ENCODE data around the gene ACTR1A. TPM values are rescaled to one million over a fixed set of nuclear protein-coding genes. Genes with fewer than 3 reads are reported as not detected.

The ACTR1A gene
- total and polyA plus RNA-seq, 4 experiments from 2014 or later, result 54.9 to 72.3 (median 65.0) TPM

- POLR2A ChIA-PET (ENCODE audit: partially characterized antibody), result no interaction called here
- no peak overlapping the region for H3K4me3 ChIP-seq (ENCODE audit: low read length in 2 of 2)
- Mint-ChIP-seq H3K27me3 (no peaks in the 10 kb centered on the region), H3K27ac (no peak overlapping the region), H3K36me3 (peaks cover 0 to 8% of the 10 kb centered on the region in 2 donors), H3K4me1 (peaks cover 3 to 11% (median 7%) of the 10 kb centered on the region in 4 donors), H3K4me3 (no peak overlapping the region), H3K9me3 (no peaks in the 10 kb centered on the region)
- DNase-seq, result no peak
- no peak overlapping the region for H3K27ac ChIP-seq (ENCODE audit: low read depth, low read length)
- no peaks in the 10 kb centered on the region for H3K36me3 ChIP-seq (ENCODE audit: insufficient read depth, low read length)
- intact Hi-C loops (cut with micrococcal nuclease), result no loop called here
- no peaks in the 10 kb centered on the region for H3K4me1 ChIP-seq (ENCODE audit: insufficient read depth, low read length)
- H3K27me3 ChIP-seq (ENCODE audit: insufficient read depth, low read length), result no peaks in the 10 kb centered on the region
- no peaks in the 10 kb centered on the region for H3K9me3 ChIP-seq (ENCODE audit: control insufficient read depth in 1 of 2, low read length in 2 of 2)
- CTCF ChIA-PET (ENCODE audit: partially characterized antibody), result no interaction called here
These were observed 35.2 kb downstream of the ACTR1A start for GRCh38 chr10:102467318-102467717.

GRCh38 chr10:102465466-102465865, 37.0 kb downstream of the ACTR1A start:
- Mint-ChIP-seq H3K9me3 (no peaks in the 10 kb centered on the region), H3K27me3 (no peaks in the 10 kb centered on the region), H3K36me3 (peaks cover 0 to 8% of the 10 kb centered on the region in 2 donors), H3K4me1 (peaks cover 15 to 28% (median 23%) of the 10 kb centered on the region in 4 donors), H3K27ac (no peak overlapping the region), H3K4me3 (no peak overlapping the region)
- CTCF ChIA-PET (ENCODE audit: partially characterized antibody), result interaction anchor here (0.6 kb wide), 1 partner anchor 312 kb away, joined by 3 read pairs; no protein-coding TSS in a partner anchor
- Histone ChIP-seq H3K9me3 (ENCODE audit: control insufficient read depth in 1 of 2, low read length in 2 of 2) (no peaks in the 10 kb centered on the region), H3K27me3 (ENCODE audit: insufficient read depth, low read length) (no peaks in the 10 kb centered on the region), H3K4me3 (ENCODE audit: low read length in 2 of 2) (no peak overlapping the region), H3K4me1 (ENCODE audit: insufficient read depth, low read length) (peaks cover 16% of the 10 kb centered on the region), H3K36me3 (ENCODE audit: insufficient read depth, low read length) (no peaks in the 10 kb centered on the region), H3K27ac (ENCODE audit: low read depth, low read length) (no peak overlapping the region)
- DNase-seq, result no peak
- intact Hi-C loops (cut with micrococcal nuclease), result no loop called here
- POLR2A ChIA-PET (ENCODE audit: partially characterized antibody), result no interaction called here

- no peak overlapping the region for H3K4me3 ChIP-seq (ENCODE audit: low read length in 2 of 2)
- H3K36me3 ChIP-seq (ENCODE audit: insufficient read depth, low read length), result no peaks in the 10 kb centered on the region
- H3K27ac ChIP-seq (ENCODE audit: low read depth, low read length), result no peak overlapping the region
- Mint-ChIP-seq H3K4me1 (peaks cover 16 to 38% (median 23%) of the 10 kb centered on the region in 4 donors), H3K4me3 (no peak overlapping the region), H3K9me3 (peaks cover 0 to 2% (median 0%) of the 10 kb centered on the region in 8 donors), H3K27ac (no peak overlapping the region), H3K27me3 (no peaks in the 10 kb centered on the region), H3K36me3 (peaks cover 0 to 3% of the 10 kb centered on the region in 2 donors)
- peaks cover 16% of the 10 kb centered on the region for H3K4me1 ChIP-seq (ENCODE audit: insufficient read depth, low read length)
- CTCF ChIA-PET (ENCODE audit: partially characterized antibody), result interaction anchor here (1.5 kb wide), 1 partner anchor 16 kb away, joined by 4 read pairs; no protein-coding TSS in a partner anchor
- H3K9me3 ChIP-seq (ENCODE audit: control insufficient read depth in 1 of 2, low read length in 2 of 2), result no peaks in the 10 kb centered on the region
- DNase-seq, result no peak
- H3K27me3 ChIP-seq (ENCODE audit: insufficient read depth, low read length), result no peaks in the 10 kb centered on the region
- intact Hi-C loops (cut with micrococcal nuclease), result loop anchor here (5.0 kb wide), 1 partner anchor 332 kb away; the partner anchor contains the start of gene PPRC1
- POLR2A ChIA-PET (ENCODE audit: partially characterized antibody), result interaction anchor here (4.5 to 5.6 kb wide), 2 partner anchors 13 to 69 kb away, joined by 31 to 126 read pairs; partner anchors contain the start of genes C10orf95 and NFKB2
These were observed 38.5 kb downstream of the ACTR1A start for GRCh38 chr10:102463983-102464382.

- Mint-ChIP-seq H3K4me1 (peaks cover 16 to 38% (median 23%) of the 10 kb centered on the region in 4 donors), H3K27ac (peak overlapping the region in 3 of 7 donors; percentile 54 to 79 (median 61)), H3K36me3 (peaks cover 2 to 3% of the 10 kb centered on the region in 2 donors), H3K4me3 (peak overlapping the region in 7 of 8 donors; percentile 3 to 95 (median 89)), H3K27me3 (no peaks in the 10 kb centered on the region), H3K9me3 (peaks cover 0 to 2% (median 0%) of the 10 kb centered on the region in 8 donors)
- intact Hi-C loops (cut with micrococcal nuclease), result loop anchor here (5.0 kb wide), 1 partner anchor 330 kb away; the partner anchor contains the start of gene PPRC1
- DNase-seq, result no peak
- Histone ChIP-seq H3K9me3 (ENCODE audit: control insufficient read depth in 1 of 2, low read length in 2 of 2) (no peaks in the 10 kb centered on the region), H3K36me3 (ENCODE audit: insufficient read depth, low read length) (no peaks in the 10 kb centered on the region), H3K4me1 (ENCODE audit: insufficient read depth, low read length) (peaks cover 16% of the 10 kb centered on the region), H3K27ac (ENCODE audit: low read depth, low read length) (no peak overlapping the region), H3K4me3 (ENCODE audit: low read length in 2 of 2) (no peak overlapping the region), H3K27me3 (ENCODE audit: insufficient read depth, low read length) (no peaks in the 10 kb centered on the region)
- POLR2A ChIA-PET (ENCODE audit: partially characterized antibody), result interaction anchor here (1.1 to 5.6 kb wide), 8 partner anchors 11 to 68 kb away, joined by 3 to 126 read pairs (median 14); partner anchors contain the start of genes C10orf95, CUEDC2, FBXL15 and NFKB2
- CTCF ChIA-PET (ENCODE audit: partially characterized antibody), result interaction anchor here (1.5 to 3.6 kb wide), 5 partner anchors 12 to 121 kb away, joined by 4 to 22 read pairs (median 7); partner anchors contain the start of gene C10orf95
These were observed 39.9 kb downstream of the ACTR1A start for GRCh38 chr10:102462512-102463054.

GRCh38 chr10:102461187-102462054, 41.1 kb downstream of the ACTR1A start:
- Mint-ChIP-seq H3K27me3 (no peaks in the 10 kb centered on the region), H3K4me1 (peaks cover 16 to 38% (median 23%) of the 10 kb centered on the region in 4 donors), H3K4me3 (peak overlapping the region; percentile 83 to 95 (median 90)), H3K36me3 (peaks cover 2 to 3% of the 10 kb centered on the region in 2 donors), H3K27ac (peak overlapping the region; percentile 75 to 95 (median 87)), H3K9me3 (peaks cover 0 to 2% (median 0%) of the 10 kb centered on the region in 8 donors)
- Histone ChIP-seq H3K27me3 (ENCODE audit: insufficient read depth, low read length) (no peaks in the 10 kb centered on the region), H3K36me3 (ENCODE audit: insufficient read depth, low read length) (no peaks in the 10 kb centered on the region), H3K9me3 (ENCODE audit: control insufficient read depth in 1 of 2, low read length in 2 of 2) (no peaks in the 10 kb centered on the region), H3K4me3 (ENCODE audit: low read length in 2 of 2) (peak overlapping the region; percentile 52 to 85), H3K4me1 (ENCODE audit: insufficient read depth, low read length) (peaks cover 16% of the 10 kb centered on the region), H3K27ac (ENCODE audit: low read depth, low read length) (peak overlapping the region; percentile 70)
- intact Hi-C loops (cut with micrococcal nuclease), result loop anchor here (1.0 to 5.0 kb wide), 7 partner anchors 11 to 329 kb away; partner anchors contain the start of genes ACTR1A, CUEDC2, GBF1 and PPRC1
- POLR2A ChIA-PET (ENCODE audit: partially characterized antibody), result interaction anchor here (0.8 to 5.6 kb wide), 14 partner anchors 10 to 231 kb away, joined by 3 to 126 read pairs (median 4); partner anchors contain the start of genes ACTR1A, C10orf95, CUEDC2 and FBXL15
- DNase-seq, result peak; percentile 90 to 91 (median 91)
- CTCF ChIA-PET (ENCODE audit: partially characterized antibody), result interaction anchor here (0.7 to 3.6 kb wide), 8 partner anchors 8 to 122 kb away, joined by 3 to 22 read pairs (median 7); partner anchors contain the start of genes C10orf95, CUEDC2 and NFKB2

GRCh38 chr10:102460836-102461186, 41.7 kb downstream of the ACTR1A start:
- intact Hi-C loops (cut with micrococcal nuclease), result loop anchor here (1.0 to 5.0 kb wide), 7 partner anchors 11 to 329 kb away; partner anchors contain the start of genes ACTR1A, CUEDC2, GBF1 and PPRC1
- no peak for DNase-seq
- POLR2A ChIA-PET (ENCODE audit: partially characterized antibody), result interaction anchor here (1.2 to 5.6 kb wide), 11 partner anchors 10 to 230 kb away, joined by 3 to 126 read pairs (median 10); partner anchors contain the start of genes ACTR1A, C10orf95, CUEDC2 and FBXL15
- H3K36me3 Mint-ChIP-seq, result peaks cover 2 to 4% of the 10 kb centered on the region in 2 donors
- peak overlapping the region; percentile 69 to 95 (median 84) for H3K27ac Mint-ChIP-seq
- Histone ChIP-seq H3K36me3 (ENCODE audit: insufficient read depth, low read length) (no peaks in the 10 kb centered on the region), H3K9me3 (ENCODE audit: control insufficient read depth in 1 of 2, low read length in 2 of 2) (no peaks in the 10 kb centered on the region), H3K27ac (ENCODE audit: low read depth, low read length) (peak overlapping the region; percentile 70), H3K4me1 (ENCODE audit: insufficient read depth, low read length) (peaks cover 16% of the 10 kb centered on the region), H3K27me3 (ENCODE audit: insufficient read depth, low read length) (no peaks in the 10 kb centered on the region), H3K4me3 (ENCODE audit: low read length in 2 of 2) (peak overlapping the region; percentile 14 to 85)
- peaks cover 0 to 2% (median 0%) of the 10 kb centered on the region in 8 donors for H3K9me3 Mint-ChIP-seq
- H3K27me3 Mint-ChIP-seq, result no peaks in the 10 kb centered on the region
- CTCF ChIA-PET (ENCODE audit: partially characterized antibody), result interaction anchor here (0.7 to 3.6 kb wide), 7 partner anchors 9 to 123 kb away, joined by 3 to 22 read pairs (median 7); partner anchors contain the start of genes C10orf95, CUEDC2 and NFKB2
- H3K4me1 Mint-ChIP-seq, result peaks cover 16 to 38% (median 23%) of the 10 kb centered on the region in 4 donors
- H3K4me3 Mint-ChIP-seq, result peak overlapping the region; percentile 83 to 95 (median 90)
